LHCN-M2 (cell line): Measurements from ENCODE around the gene CCDC81. TPM values are rescaled to one million over a fixed set of nuclear protein-coding genes. Genes with fewer than 3 reads are reported as not detected.
"Not testable (repeated sequence)": the region's sequence is repeated elsewhere in the genome, so short reads cannot be mapped to it uniquely, and the experiment has no call there.

Experiments
- DNase-seq: peaks from one replicate; pipeline ENCODE4 v3.0.0-alpha.2; 2012; ENCODE audit warnings: low read depth
- polyA plus RNA-seq: library from polyadenylated mRNA; unstranded; fragments of >200 nt; gene quantifications from one replicate; pipeline ENCODE4 v1.2.1, GENCODE V29; 2012; ENCODE audit warnings: missing spikeins
- total RNA-seq: library from RNA; depleted of rRNA; stranded (reverse); fragments of >200 nt; gene quantifications from 2 replicates; pipeline ENCODE4 v1.2.3, GENCODE V29; 2014; rRNA removed

The CCDC81 gene
- 0.19 TPM in 1 of 2 replicates, not detected in the other for total RNA-seq
- polyA plus RNA-seq: 0.32 TPM

- DNase-seq: no peak
Observed at GRCh38 chr11:86374586-86374985, at the start of gene CCDC81. TSS of gene CCDC81 (plus strand) at chr11:86374887. CDS start at chr11:86375164, 277 bp downstream.

GRCh38 chr11:86335131-86335767 lies 39.4 kb upstream of the CCDC81 start:
- peak; percentile 1 for DNase-seq

DNA sequence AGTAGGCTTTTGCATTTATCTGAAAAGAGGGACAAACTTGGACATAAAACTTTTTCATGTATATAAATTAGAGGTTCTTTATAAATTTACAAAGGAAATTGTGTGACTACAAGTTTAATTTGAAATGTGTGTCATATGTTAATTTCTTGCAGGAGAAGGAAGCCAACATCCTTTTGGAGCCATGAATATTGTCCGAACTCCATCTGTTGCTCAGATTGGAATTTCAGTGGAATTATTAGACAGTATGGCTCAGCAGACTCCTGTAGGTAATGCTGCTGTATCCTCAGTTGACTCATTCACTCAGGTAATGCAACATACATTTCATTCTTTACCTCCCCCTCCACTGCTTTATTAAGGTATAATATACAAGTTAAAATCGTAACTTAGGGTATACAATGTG lies 37.5 kb upstream of the CCDC81 start:
- DNase-seq: no peak

DNA sequence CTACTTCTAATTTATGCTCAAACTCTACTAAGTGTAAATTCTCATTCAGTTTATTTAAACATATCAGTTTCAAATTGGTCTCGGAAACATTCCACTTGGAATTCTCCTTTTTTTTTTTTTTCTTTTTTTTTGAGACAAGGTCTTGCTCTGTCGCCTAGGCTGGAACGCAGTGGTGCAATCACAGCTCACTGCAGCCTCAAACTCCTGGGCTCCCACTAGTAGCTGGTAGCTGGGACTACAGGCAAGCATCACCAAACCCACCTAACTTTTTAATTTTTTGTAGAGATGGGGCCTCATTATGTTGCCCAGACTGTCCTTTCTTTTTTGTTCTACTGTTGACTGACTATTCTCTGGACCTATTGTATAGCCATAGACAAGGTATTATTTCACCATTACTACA lies 33.3 kb upstream of the CCDC81 start:
- DNase-seq: no peak

- no peak for DNase-seq
Observed at GRCh38 chr11:86346513-86346912, 28.2 kb upstream of the CCDC81 start.

- DNase-seq: peak; percentile 8
Observed at GRCh38 chr11:86355256-86355655, 19.4 kb upstream of the CCDC81 start.

- DNase-seq: not testable (repeated sequence)
Observed at GRCh38 chr11:86357412-86357811, 17.3 kb upstream of the CCDC81 start.

- no peak for DNase-seq
Observed at GRCh38 chr11:86358720-86359119, 16.0 kb upstream of the CCDC81 start.

- DNase-seq: peak; percentile 44
Observed at GRCh38 chr11:86360775-86361395, 13.8 kb upstream of the CCDC81 start.

DNA sequence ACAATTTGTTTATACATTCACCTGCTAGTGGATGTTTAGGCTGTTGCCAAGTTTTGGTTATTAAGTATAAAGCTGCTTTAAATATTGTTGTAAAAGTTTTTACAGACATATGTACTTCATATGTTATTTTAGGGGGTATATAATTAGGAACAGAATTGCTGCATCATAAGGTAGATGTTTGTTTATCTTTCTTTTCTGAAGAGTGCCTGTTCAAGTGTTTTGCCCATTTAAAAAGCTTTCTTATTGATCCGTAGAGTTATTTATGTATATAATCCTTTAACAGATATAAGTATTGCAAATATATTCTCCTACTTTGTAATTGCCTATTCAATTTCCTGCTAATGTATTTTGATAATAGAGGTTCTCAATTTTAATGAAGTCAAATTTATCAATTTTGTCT lies 11.3 kb upstream of the CCDC81 start:
- DNase-seq: no peak

DNA sequence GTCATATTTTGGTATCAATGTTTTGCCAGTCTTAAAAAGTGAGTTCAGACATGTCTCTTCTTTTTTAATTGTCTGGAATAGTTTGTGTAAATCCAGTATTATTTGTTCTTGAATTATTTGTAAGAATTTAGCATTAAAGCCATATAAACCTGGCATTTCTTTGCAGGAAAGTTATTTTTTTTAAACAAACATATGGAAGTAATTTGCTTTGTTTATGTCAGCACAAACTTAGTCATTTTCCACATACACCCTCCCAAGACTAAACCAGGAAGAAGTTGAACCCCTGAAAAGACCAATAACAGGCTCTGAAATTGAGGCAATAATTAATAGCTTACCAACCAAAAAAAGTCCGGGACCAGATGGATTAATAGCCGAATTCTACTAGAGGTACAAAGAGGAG lies 9.1 kb upstream of the CCDC81 start:
- no peak for DNase-seq

DNA sequence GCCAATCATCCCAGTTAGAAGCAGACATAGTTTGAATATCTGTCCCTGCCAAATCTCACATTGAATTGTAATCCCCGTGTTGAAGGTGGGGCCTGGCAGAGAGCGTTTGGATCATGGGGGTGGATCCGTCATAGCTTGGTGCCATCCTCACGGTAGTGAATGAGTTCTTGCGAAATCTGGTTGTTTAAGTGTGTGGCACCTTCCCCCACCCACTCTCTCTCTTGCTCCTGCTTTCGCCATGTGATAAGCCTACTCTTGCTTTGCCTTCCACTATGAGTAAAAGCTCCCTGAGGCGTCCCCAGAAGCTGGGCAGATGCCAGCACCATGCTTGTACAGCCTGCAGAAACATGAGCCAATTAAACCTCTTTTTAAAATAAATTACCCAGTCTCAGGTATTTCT lies 5.0 kb upstream of the CCDC81 start:
- no peak for DNase-seq

DNA sequence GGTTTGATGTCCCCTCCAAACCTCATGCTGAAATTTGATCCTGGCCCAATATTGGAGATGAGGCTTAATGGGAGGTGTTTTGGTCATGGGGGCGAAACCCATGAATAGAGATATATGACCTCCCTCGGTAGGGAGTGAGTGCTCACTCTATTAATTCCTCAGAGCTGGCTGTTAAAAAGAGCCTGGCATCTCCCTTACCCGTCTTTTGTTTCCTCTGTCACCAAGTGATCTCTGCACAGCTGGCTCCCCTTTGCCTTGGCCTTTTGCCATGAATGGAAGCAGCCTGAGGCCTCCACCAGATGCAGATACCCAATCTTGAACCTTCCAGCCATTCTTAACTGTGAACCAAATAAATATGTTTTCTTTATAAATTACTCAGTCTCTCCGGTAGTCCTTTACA lies 4.5 kb upstream of the CCDC81 start:
- no peak for DNase-seq

DNA sequence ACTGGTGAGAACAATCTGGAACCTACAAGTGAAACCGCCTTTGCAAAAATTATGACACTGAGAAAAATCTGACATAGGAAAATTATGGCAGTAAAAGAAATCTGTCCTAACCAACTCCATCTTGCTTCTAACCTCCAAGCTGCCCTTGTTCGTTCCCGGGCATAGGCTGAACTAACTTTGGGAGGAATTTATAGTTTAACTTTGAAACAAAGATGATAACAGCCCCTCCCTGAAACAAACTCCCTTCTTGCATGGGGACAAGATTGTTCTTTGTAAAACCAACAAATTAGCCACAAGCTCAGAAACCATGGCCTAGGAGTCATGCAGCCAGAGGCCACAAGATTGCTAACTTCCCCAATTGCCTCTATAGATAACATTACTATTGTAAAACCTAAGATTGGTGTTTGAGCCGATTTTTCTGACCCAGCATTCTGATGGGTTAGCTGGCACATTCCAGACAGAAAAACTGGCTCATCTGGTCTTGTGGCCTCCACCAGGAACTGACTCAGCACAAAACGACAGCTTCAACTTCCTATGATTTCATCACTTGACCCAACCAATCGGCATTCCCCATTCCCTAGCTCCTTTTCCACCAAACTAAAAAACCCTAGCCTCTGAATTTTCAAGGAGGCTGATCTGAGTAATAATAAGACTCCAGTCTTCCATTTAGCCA lies 3.6 kb upstream of the CCDC81 start:
- DNase-seq: peak; percentile 78

DNA sequence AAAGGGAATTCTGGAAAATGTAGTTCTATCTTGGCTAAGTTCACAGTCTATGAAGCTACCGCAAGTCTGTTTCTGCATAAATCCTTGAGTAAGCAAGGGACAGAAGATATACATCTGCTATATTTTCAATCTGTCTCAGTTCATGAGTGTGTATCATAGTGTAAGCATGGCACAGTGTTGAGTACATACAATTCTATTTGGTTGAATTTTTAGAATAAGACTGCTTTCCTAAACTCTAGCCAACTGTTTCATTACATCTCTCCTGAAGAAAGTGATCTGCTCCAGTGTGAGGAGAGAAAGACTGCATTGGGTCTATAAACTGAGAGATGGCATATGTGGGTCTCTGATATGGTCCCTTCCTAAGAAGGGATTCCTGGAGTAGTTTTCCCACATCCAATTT lies 2.6 kb upstream of the CCDC81 start:
- DNase-seq: no peak

GRCh38 chr11:86372586-86372985 lies 2.1 kb upstream of the CCDC81 start:
- DNase-seq: no peak

DNA sequence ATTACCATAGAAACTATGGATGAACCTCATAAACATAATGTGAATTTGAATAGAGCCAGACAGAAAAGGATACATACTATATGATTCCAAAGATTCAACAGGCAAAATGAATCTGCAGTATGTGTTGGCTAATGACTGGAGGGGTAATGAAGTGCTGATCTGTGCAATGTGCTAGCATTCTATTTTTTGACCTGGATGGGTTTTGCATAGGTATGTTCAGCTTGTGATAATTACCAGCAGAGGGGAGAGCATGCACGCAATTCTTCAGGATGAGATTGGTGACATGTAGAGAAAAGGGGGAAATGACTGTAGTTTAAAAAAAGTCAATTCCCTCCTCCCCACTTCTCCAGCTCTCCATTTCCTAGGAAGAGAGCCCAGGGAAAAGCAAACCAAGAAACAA lies 618 bp upstream of the CCDC81 start:
- no peak for DNase-seq

GRCh38 chr11:86377972-86378371 lies 3.3 kb downstream of the CCDC81 start:
- no peak for DNase-seq

GRCh38 chr11:86380295-86381059 lies 5.8 kb downstream of the CCDC81 start:
- DNase-seq: no peak

- no peak for DNase-seq
Observed at GRCh38 chr11:86383041-86383955, 8.6 kb downstream of the CCDC81 start.

- DNase-seq: no peak
Observed at GRCh38 chr11:86386283-86386682, 11.6 kb downstream of the CCDC81 start.
